HuH-7.5 (cell line): ENCODE results near the gene MAD1L1.
A peak's percentile ranks its signal among the peaks of the same experiment; 100 is the strongest.

ENCODE experiments used
- DNase-seq: peaks from one replicate; pipeline ENCODE4 v3.0.0; 2011; ENCODE audit warnings: low spot score

The MAD1L1 gene

GRCh38 chr7:1814089-1814811, 418.5 kb downstream of the MAD1L1 start:
- no peak for DNase-seq

DNA sequence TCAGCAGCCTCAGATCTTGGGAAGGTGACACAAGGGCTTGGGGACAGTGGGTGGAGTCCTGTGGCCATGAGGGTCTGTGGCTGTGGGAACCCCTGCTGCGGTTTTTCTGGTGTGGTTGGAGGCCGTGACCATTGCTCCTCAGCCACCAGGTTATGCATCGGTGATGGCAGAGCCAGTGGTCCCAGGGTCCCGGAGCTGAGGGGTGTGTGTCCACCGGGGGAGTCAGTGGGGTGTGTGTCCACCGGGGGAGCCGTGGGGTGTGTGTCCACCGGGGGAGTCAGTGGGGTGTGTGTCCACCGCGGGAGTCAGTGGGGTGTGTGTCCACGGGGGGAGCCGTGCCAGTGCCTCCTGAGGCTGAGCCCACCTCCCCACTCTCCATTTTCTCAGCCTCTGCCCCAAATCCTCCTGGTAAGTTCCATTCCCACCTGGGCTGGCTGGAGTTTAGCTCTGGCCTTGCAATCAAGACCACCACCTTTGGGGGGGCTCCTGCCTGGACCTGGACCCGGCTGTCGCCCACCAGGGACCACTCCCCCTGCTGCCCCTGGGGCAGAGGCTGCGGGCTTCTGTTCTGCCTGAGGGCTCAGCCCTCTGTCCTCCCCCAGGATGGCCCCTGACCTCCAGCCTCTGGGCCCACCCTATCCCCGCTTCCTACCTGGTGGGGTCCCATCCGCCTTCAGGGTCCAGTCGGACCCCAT, 419.2 kb downstream of the MAD1L1 start:
- no peak for DNase-seq

- DNase-seq: peak; percentile 57
Observed at GRCh38 chr7:1812509-1813393, 420.0 kb downstream of the MAD1L1 start.

GRCh38 chr7:1811850-1812508, 420.8 kb downstream of the MAD1L1 start:
- no peak for DNase-seq

GRCh38 chr7:1810961-1811849, 421.5 kb downstream of the MAD1L1 start:
- no peak for DNase-seq

DNA sequence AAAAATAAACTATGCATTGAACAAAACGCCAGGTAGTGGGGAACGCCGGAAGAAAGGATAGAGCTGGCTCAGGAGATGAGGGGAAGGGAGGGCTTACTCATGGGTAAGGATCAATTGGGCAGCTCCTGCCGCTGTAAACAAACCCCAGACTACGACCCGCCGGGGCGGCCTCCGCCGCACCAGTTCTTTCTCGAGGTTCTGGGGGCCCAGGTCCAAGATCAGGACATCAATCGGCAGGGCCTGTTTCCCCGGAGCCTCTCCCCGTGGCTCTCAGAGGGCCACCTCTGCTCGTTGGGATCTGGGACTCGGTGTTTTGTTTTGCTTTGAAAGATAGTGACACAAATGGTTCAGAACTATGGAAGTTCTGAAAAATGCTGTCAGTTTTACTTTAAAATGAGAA, 422.2 kb downstream of the MAD1L1 start:
- DNase-seq: no peak

- DNase-seq: no peak
Observed at GRCh38 chr7:1809601-1810258, 423.0 kb downstream of the MAD1L1 start.

DNA sequence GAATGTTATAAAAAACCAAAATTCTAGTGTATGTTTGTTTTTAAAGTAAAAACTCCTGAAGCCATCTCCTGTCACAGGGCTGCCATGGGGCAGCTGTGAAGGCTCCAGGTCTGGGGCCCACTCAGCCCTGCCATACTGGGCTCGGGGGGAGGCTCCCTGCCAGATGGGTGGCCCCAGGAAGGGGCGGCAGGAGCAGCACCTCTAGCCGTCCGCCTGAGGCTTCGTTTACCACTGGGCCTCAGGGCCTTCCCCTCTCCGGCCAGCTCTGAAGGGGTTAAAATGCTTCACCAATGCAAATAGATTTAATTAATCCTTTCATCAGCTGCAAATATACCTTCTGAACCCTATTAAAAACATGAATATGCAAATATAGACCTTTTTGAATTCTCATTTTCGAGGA, 423.7 kb downstream of the MAD1L1 start:
- DNase-seq: no peak

GRCh38 chr7:1807821-1808600, 424.7 kb downstream of the MAD1L1 start:
- no peak for DNase-seq

DNA sequence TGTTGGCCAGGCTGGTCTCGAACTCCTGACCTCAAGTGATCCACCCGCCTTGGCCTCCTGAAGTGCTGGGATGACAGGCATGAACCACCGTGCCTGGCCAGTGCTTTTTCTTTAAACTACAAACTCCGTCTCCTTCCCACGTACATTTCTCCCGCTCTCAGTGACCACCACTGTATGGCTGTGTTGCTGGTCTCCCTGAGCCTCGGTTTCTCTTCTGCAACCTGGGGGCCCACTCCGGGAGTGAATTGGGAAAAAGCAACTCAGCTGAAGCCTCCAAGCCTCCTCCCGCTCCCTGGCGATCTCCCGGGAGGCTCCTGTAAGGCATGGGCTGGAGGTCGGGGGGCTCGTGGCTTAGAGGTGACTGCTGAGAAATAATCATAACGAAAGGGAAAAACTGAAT, 426.4 kb downstream of the MAD1L1 start:
- DNase-seq: no peak

DNA sequence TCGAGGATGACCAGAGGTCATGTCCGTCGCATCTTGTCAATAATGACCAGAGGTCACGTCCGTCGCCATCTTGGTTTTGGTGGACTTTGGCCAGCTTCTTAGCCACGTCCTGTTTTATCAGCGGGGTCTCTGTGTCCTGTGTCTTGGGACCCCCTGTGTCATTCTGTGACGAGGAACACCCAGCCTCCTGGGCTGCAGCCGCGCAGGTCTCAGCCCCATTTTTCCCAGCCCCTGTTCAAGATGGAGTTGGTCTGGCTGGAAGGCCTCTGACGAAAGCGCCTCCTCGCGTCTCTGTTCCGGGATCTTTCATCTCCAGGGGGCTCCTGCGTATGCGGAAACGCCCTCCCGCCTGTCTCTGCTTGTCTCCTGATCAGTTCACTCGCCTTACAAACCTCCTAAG, 428.4 kb downstream of the MAD1L1 start:
- no peak for DNase-seq

DNA sequence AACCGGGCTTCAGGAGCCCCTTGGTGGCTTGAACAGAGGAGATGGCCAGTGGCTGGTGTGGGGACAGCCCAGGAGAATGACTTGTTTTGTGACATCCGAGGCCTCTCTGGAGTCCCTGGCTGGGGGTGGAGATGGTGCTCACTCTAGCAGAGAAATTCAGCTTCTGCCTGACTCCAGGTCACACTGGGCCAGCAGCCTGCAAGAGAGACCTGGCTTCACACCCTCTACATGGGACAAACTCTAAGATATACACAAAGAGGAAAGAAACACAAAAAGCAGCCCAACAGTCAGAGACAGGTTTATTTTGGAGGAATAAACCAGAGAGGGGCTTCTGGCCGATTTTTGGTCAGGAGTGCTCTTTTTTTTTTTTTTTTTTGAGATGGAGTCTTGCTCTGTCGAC, 429.8 kb downstream of the MAD1L1 start:
- no peak for DNase-seq

- DNase-seq: no peak
Observed at GRCh38 chr7:1800902-1801301, 431.8 kb downstream of the MAD1L1 start.

DNA sequence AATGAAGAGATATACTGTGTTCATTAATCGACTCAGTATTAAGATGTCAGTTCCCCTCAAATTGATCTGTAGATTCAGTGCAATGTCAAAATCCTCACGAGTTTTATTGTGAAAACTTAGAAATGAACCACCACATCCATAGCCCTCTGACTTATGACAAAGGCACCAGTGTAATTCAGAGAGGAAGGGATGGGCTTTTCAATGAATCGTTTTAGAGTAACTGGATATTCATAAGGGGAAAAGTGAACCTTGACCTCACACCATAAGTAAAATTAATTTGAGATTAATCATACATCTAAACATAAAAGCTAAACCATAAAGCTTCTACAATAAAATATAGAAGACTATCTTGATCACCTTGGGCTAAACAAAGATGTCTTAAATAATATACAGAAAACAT, 434.6 kb downstream of the MAD1L1 start:
- DNase-seq: no peak

- DNase-seq: no peak
Observed at GRCh38 chr7:1794888-1795542, 437.7 kb downstream of the MAD1L1 start.

GRCh38 chr7:1787681-1788235, 445.0 kb downstream of the MAD1L1 start:
- DNase-seq: no peak

- DNase-seq: no peak
Observed at GRCh38 chr7:1787241-1787640, 445.5 kb downstream of the MAD1L1 start.

DNA sequence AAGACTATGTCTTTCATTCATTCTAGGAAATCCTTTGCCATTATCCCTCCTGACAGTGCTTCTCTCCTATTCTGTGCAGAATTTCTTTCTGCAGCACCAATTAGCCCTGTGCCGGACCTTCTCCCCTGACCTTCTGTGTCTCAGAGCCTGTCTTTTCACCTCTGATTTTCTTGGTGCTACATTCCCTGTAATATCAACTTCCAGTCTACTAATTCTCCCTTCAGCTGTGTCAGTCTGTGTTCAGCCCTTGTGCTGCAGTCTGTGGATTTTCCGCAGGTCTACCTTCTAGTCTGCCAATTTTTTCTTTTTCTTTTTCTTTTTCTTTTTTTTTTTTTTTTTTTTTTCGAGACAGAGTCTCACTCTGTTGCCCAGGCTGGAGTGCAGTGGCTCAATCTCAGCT, 446.9 kb downstream of the MAD1L1 start:
- DNase-seq: no peak

DNA sequence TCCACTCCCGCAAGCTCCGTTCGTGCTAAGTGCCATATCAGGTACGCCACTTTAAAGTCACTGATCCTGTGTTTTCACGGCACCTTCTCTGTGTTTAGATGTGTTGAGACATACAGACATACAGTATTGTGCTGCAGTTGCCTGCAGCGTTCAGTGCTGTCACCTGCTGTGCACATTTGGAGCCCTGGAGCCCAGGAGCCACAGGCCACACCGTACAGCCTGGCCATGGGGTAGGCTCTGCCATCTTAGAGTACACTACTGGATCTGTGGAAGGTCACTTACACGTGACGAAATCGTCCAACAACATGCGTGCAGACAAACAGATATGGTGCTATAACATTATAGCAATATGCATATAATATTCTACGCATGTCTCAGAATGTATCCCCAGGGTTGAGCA, 451.4 kb downstream of the MAD1L1 start:
- DNase-seq: no peak
